HFF-Myc (cell line): ENCODE data around the gene INPP4B.

Experiments
- DNase-seq: peaks from one replicate; pipeline ENCODE4 v3.0.0-alpha.2; 2011; ENCODE audit warnings: low read depth; ENCODE audit errors: extremely low read depth
- H3K4me3 ChIP-seq: replicated peaks from 2 replicates; pipeline ENCODE4 v1.5.1; 2011; ENCODE audit warnings: low read depth, mild to moderate bottlenecking, control low read depth, low read length
- CTCF ChIP-seq: IDR thresholded peaks from 2 replicates; pipeline ENCODE4 v1.5.1; 2012; ENCODE audit warnings: mild to moderate bottlenecking, low read depth, low read length, control low read depth; ENCODE audit errors: missing control alignments

The INPP4B gene

GRCh38 chr4:141995056-141995455, 851.0 kb downstream of the INPP4B start:
- DNase-seq, result no peak
- H3K4me3 ChIP-seq, result no peak overlapping the region
- TF ChIP-seq CTCF, result no peak

GRCh38 chr4:141977433-141977832, 868.7 kb downstream of the INPP4B start:
- no peak overlapping the region for H3K4me3 ChIP-seq
- DNase-seq, result no peak
- TF ChIP-seq CTCF, result no peak
